ENCODE results near the gene HOXC11. TPM values are rescaled to one million over a fixed set of nuclear protein-coding genes. Genes with fewer than 3 reads are reported as not detected.

The HOXC11 gene
- polyA plus RNA-seq, 1 experiment, result not detected

DNA sequence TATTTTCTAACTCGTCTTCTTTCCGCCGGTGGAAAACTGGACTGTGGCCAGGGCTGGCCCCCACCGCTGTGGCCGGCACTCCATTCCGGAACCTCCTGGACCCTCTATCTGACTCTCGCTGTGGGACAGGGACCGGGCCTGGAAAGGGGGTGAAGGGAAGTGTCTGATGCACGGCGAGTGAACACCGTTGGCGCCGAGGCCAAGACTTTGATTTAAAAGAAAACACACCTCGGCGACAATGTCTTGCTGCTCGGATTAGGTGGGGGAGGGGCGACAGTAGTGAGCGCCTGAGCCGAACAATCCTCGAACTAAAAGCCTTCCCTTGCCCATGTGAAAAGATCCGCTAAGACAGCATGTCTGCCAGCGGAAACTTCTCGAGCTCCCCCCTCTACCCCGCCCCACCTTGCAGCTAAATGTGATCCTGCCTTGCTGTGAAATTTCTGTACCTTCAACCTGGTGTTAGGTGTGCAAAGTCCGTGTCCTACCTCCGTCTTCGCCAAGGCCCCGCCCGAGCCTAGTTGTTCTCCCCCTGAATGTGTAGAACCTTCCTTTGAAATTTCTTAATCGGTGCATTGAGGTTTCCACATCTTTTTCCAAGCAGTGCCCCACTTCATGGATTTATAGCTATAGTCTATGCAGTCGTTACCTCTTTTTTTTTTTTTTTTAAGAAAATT is 2.7 kb downstream of the HOXC11 start:
- peaks cover 92% of the 10 kb centered on the region for H3K27me3 ChIP-seq (ENCODE audit: control insufficient read depth, insufficient read depth, low read length)
- TF ChIP-seq, protein P1, sequence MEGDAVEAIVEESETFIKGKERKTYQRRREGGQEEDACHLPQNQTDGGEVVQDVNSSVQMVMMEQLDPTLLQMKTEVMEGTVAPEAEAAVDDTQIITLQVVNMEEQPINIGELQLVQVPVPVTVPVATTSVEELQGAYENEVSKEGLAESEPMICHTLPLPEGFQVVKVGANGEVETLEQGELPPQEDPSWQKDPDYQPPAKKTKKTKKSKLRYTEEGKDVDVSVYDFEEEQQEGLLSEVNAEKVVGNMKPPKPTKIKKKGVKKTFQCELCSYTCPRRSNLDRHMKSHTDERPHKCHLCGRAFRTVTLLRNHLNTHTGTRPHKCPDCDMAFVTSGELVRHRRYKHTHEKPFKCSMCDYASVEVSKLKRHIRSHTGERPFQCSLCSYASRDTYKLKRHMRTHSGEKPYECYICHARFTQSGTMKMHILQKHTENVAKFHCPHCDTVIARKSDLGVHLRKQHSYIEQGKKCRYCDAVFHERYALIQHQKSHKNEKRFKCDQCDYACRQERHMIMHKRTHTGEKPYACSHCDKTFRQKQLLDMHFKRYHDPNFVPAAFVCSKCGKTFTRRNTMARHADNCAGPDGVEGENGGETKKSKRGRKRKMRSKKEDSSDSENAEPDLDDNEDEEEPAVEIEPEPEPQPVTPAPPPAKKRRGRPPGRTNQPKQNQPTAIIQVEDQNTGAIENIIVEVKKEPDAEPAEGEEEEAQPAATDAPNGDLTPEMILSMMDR (IDR thresholded peaks at IDR 0.05; ENCODE audit: low read depth, low read length), result no peak
- no peak overlapping the region for H3K4me3 ChIP-seq (ENCODE audit: low read depth, low read length)
- POLR2A ChIA-PET, result interaction anchor here (0.6 kb wide), 1 partner anchor 10 kb away, joined by 3 read pairs; no protein-coding TSS in a partner anchor
- H3K27ac ChIP-seq (ENCODE audit: low read depth, low read length), result no peak overlapping the region
- CTCF ChIA-PET, result interaction anchor here (0.6 to 1.1 kb wide), 2 partner anchors 30 to 157 kb away, joined by 3 read pairs; no protein-coding TSS in a partner anchor
- peaks cover 12% of the 10 kb centered on the region for H3K9me3 ChIP-seq (ENCODE audit: control insufficient read depth, insufficient read depth, low read length)
- no peak for DNase-seq (ENCODE audit: low read depth, low spot score)

DNA sequence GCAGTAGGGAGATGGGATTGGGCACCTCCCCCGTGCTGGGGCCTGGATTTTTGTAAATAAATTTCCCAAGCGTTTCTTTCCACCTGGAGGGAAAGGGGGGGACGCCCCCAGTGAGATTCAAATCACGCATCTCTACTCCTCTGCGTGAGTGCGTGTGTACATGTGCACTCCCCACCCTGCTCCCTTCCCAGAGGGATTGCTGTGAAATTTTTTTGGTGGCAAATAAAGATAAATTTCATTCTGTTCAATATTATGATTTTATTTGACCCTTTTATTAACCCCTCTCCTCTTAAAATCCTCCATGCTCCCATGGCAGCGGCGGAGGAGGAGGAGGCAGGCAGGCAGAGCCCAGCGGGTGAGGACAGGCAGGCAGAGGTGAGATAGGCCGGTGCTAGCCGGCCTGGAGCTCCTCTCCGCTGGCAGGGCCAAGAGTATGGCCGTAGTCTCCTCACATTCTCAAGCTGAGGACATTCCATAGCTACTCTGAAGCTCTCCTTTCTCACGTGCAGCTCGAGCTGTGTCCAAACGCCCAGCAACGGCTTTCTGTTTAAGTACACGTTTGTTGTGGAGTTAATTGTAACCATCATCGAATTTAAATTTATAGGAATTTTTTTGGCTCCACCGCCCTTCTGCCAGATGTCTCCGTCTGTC is 3.4 kb downstream of the HOXC11 start:
- TF ChIP-seq, protein P1 (IDR thresholded peaks at IDR 0.05; ENCODE audit: low read depth, low read length), result no peak

DNA sequence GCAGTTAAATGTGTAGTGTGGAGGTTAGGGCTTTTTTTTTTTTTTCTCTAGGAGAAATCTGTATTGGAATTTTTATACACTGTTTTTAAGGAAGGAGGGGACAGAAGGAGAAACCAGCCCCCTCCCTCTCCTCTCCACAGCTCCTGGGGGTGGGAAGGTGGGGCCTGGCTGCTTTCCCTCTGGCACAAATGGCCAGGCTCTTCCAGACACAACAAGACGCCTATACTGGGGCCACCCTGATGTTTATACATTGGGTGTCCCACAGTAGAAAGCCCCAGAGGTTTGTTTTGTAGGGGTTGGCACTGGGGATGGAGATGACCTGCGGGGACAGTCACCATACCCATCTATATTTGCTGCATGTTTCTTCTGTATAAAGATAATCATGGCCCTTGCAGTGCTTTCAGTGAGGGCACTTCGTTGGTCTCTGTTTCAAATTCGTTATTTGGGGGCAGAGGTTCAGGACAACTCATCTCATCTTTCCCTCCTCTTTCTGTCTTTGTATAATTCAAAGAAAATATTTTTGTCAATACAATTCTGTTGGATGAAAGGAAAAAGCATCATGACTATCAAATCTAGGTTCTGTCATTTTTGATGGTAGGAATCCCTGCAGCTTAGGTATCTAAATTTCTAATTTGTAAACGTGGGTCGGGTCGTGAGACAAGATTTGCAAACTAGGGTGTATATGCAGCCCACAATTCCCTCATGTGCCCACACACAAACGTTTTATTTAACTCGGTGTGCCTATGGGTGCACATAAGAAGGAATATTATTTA is 4.1 kb downstream of the HOXC11 start:
- ChIA-PET POLR2A (no interaction called here), CTCF (interaction anchor here (1.1 kb wide), 1 partner anchor 29 kb away, joined by 3 read pairs; no protein-coding TSS in a partner anchor)
- no peak for DNase-seq (ENCODE audit: low read depth, low spot score)
- no peak overlapping the region for H3K4me3 ChIP-seq (ENCODE audit: low read depth, low read length)
- H3K27me3 ChIP-seq (ENCODE audit: control insufficient read depth, insufficient read depth, low read length), result peaks cover 93% of the 10 kb centered on the region
- TF ChIP-seq, protein P1 (IDR thresholded peaks at IDR 0.05; ENCODE audit: low read depth, low read length), result no peak
- H3K27ac ChIP-seq (ENCODE audit: low read depth, low read length), result no peak overlapping the region
- H3K9me3 ChIP-seq (ENCODE audit: control insufficient read depth, insufficient read depth, low read length), result peaks cover 12% of the 10 kb centered on the region

More for the DNA sequence above, 3.4 kb downstream of the HOXC11 start:
- Histone ChIP-seq H3K27ac (ENCODE audit: low read depth, low read length) (no peak overlapping the region), H3K4me3 (ENCODE audit: low read depth, low read length) (no peak overlapping the region), H3K27me3 (ENCODE audit: control insufficient read depth, insufficient read depth, low read length) (peaks cover 93% of the 10 kb centered on the region), H3K9me3 (ENCODE audit: control insufficient read depth, insufficient read depth, low read length) (peaks cover 12% of the 10 kb centered on the region)
- ChIA-PET CTCF (interaction anchor here (0.6 to 1.1 kb wide), 2 partner anchors 29 to 158 kb away, joined by 3 read pairs; no protein-coding TSS in a partner anchor), POLR2A (no interaction called here)
- no peak for DNase-seq (ENCODE audit: low read depth, low spot score)

DNA sequence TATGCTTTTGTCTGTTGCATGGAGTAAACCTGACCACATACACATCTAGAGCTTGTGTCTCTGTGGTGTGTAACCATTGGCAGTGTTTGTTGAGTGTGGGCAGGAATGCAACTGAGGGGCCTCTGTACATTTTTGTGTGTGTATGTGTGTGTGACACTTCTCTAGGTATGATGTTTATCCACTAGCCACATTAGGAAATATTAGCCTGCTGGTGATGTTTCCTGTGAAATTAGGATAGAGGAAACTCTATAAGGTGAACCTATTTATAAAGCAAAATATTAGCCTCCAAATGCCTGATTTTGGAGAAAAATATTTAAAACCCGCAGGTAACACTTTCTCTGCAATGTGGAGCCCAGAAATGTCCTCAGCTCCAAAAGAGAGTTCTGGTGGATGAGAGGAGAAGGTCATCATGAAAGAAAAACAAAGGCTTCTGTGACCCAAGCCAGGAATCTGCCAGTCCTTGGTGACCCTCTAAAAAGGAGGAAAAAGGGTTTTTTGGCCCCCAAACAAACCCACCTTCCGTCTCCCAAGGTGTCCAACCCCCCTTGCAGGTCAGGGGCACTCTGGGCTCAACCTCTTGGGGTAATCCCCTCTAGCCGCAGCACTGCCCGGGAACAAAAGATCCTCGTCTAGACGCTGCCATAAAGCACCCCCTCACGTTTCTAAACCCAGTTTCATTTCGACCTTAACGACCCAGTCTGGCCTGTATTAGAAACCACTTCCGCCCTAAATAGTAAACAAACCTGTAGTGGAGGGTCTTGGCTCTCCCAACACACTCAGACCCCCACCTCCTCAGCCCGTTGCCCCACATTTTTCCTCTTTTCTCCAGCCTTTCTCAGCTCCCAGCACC is 4.9 kb downstream of the HOXC11 start:
- Histone ChIP-seq H3K27ac (ENCODE audit: low read depth, low read length) (no peak overlapping the region), H3K9me3 (ENCODE audit: control insufficient read depth, insufficient read depth, low read length) (peaks cover 11% of the 10 kb centered on the region), H3K4me3 (ENCODE audit: low read depth, low read length) (no peak overlapping the region), H3K27me3 (ENCODE audit: control insufficient read depth, insufficient read depth, low read length) (peaks cover 93% of the 10 kb centered on the region)
- CTCF ChIA-PET, result interaction anchor here (0.6 kb wide), 1 partner anchor 347 kb away, joined by 5 read pairs; the partner anchor contains the start of gene COPZ1
- POLR2A ChIA-PET, result no interaction called here
- TF ChIP-seq, protein P1 (IDR thresholded peaks at IDR 0.05; ENCODE audit: low read depth, low read length), result no peak
- no peak for DNase-seq (ENCODE audit: low read depth, low spot score)
